ENCODE measurements around the gene PSTPIP2.

- TF ChIP-seq CTCF (IDR thresholded peaks at IDR 0.05) = no peak
- TF ChIP-seq EP300 (IDR thresholded peaks at IDR 0.05) = no peak
Observed at GRCh38 chr18:45998244-45998643, 73.8 kb downstream of the PSTPIP2 start.

Data from gastroesophageal sphincter (tissue), 3 donors.